SK-N-SH (cell line): Measurements from ENCODE around the gene SLC2A1. TPM values are rescaled to one million over a fixed set of nuclear protein-coding genes. Genes with fewer than 3 reads are reported as not detected.

ENCODE experiments used
- CTCF ChIA-PET: fragments of 300-600, 350-600 bp; formaldehyde crosslinking; extraction: SDS; loops from one replicate; lab custom pipeline; 2021; lab: Yijun Ruan, JAX
- POLR2A ChIA-PET: fragments of 350-600 bp; sonication (Branson Sonifier 250); formaldehyde crosslinking; extraction: SDS; loops from one replicate; lab custom pipeline; 2020; ENCODE audit warnings: antibody characterized with exemption, inconsistent platforms; lab: Yijun Ruan, JAX
- DNase-seq: peaks from one replicate; pipeline ENCODE4 v3.0.0; 2012
- H2AFZ ChIP-seq: fragments of 200-600 bp; sonication (generic); 2 replicates; pipeline ENCODE4 v1.8.1; 2016; ENCODE audit warnings: antibody characterized with exemption, mild to moderate bottlenecking, low read depth
- H3F3A ChIP-seq: fragments of 200-600 bp; sonication (generic); replicated peaks from 2 replicates; pipeline ENCODE3; 2016; ENCODE audit warnings: antibody characterized with exemption, mild to moderate bottlenecking; ENCODE audit not compliant: insufficient read depth
- H3K27ac ChIP-seq, 2 experiments: fragments of 200-500 bp in 1 of 2; fragments of 200-600 bp in 1 of 2; sonication (Bioruptor generic) in 1 of 2; sonication (generic), shearing (Covaris generic) in 1 of 2; 2 replicates each; pipeline versions ENCODE4 v1.5.1 to v1.6.1; 2014 to 2016; ENCODE audit warnings: low read depth in 2 of 2, inconsistent platforms in 1 of 2, low read length in 1 of 2, mild to moderate bottlenecking in 1 of 2, mixed read lengths in 1 of 2
- H3K27me3 ChIP-seq: fragments of 200-600 bp; sonication (generic), shearing (Covaris generic); 2 replicates; pipeline ENCODE4 v1.6.1; 2016; ENCODE audit warnings: mixed run types; ENCODE audit not compliant: insufficient read depth
- H3K36me3 ChIP-seq, 2 experiments: fragments of 200-500 bp in 1 of 2; fragments of 200-600 bp in 1 of 2; sonication (Bioruptor generic) in 1 of 2; sonication (generic) in 1 of 2; replicated peaks in 1 of 2; 2 replicates each; pipeline versions ENCODE3 to v1.5.1; 2014 to 2016; ENCODE audit warnings: low read length in 1 of 2, mild to moderate bottlenecking in 1 of 2; ENCODE audit not compliant: insufficient read depth in 2 of 2, control insufficient read depth in 1 of 2
- H3K4me1 ChIP-seq, 2 experiments: fragments of 200-500 bp in 1 of 2; fragments of 200-600 bp in 1 of 2; sonication (Bioruptor generic) in 1 of 2; sonication (generic), shearing (Covaris generic) in 1 of 2; 2 replicates each; pipeline versions ENCODE4 v1.5.1 to v1.6.1; 2014 to 2016; ENCODE audit warnings: low read depth in 1 of 2, low read length in 1 of 2, mixed run types in 1 of 2; ENCODE audit not compliant: insufficient read depth in 2 of 2, control insufficient read depth in 1 of 2
- H3K4me2 ChIP-seq: fragments of 200-600 bp; sonication (generic), shearing (Covaris generic); 2 replicates; pipeline ENCODE4 v1.6.1; 2017; ENCODE audit warnings: mixed run types
- H3K4me3 ChIP-seq, 2 experiments: fragments of 200-500 bp in 1 of 2; fragments of 200-600 bp in 1 of 2; sonication (Bioruptor generic) in 1 of 2; sonication (generic), shearing (Covaris generic) in 1 of 2; 2 replicates each; pipeline versions ENCODE4 v1.5.1 to v1.8.1; 2014 to 2016; ENCODE audit warnings: low read depth in 2 of 2, inconsistent platforms in 1 of 2, low read length in 1 of 2, mild to moderate bottlenecking in 1 of 2, mixed read lengths in 1 of 2, moderate library complexity in 1 of 2
- H3K79me2 ChIP-seq: fragments of 200-600 bp; sonication (generic); 2 replicates; pipeline ENCODE4 v1.8.1; 2017; ENCODE audit warnings: mild to moderate bottlenecking; ENCODE audit not compliant: insufficient read depth
- H3K9ac ChIP-seq: fragments of 200-600 bp; sonication (generic); 2 replicates; pipeline ENCODE4 v1.6.1; 2017; ENCODE audit warnings: mixed run types
- H3K9me2 ChIP-seq: fragments of 200-600 bp; sonication (generic); 2 replicates; pipeline ENCODE4 v1.6.1; 2017; ENCODE audit warnings: mixed run types
- H3K9me3 ChIP-seq: fragments of 200-600 bp; sonication (generic); 2 replicates; pipeline ENCODE4 v1.6.1; 2017; ENCODE audit warnings: mixed run types, mild to moderate bottlenecking, moderate library complexity
- H4K20me1 ChIP-seq: fragments of 200-600 bp; sonication (generic); 2 replicates; pipeline ENCODE4 v1.6.1; 2017; ENCODE audit warnings: mild to moderate bottlenecking, mixed run types; ENCODE audit not compliant: insufficient read depth
- CHD2 ChIP-seq: fragments of 150-350 bp; IDR thresholded peaks from 2 replicates; pipeline ENCODE4 v1.6.1; 2018; ENCODE audit warnings: low read length; ENCODE audit not compliant: partially characterized antibody
- ELF1 ChIP-seq: IDR thresholded peaks from 2 replicates; pipeline ENCODE4 v1.4.0; 2012
- EP300 ChIP-seq, 2 experiments: IDR thresholded peaks; 2 replicates each; pipeline versions ENCODE4 v1.4.0 to v1.6.1; 2012; ENCODE audit warnings: borderline replicate concordance in 1 of 2, low read depth in 1 of 2, low read length in 1 of 2
- FOSL2 ChIP-seq: IDR thresholded peaks from 2 replicates; pipeline ENCODE4 v1.4.0; 2012; ENCODE audit warnings: low read depth, mild to moderate bottlenecking, moderate library complexity, borderline replicate concordance
- FOXM1 ChIP-seq: IDR thresholded peaks from 2 replicates; pipeline ENCODE4 v1.4.0; 2012; ENCODE audit warnings: low read depth, mild to moderate bottlenecking
- GABPA ChIP-seq: IDR thresholded peaks from 2 replicates; pipeline ENCODE4 v1.4.0; 2012; ENCODE audit warnings: low read depth, mild to moderate bottlenecking
- GATA2 ChIP-seq: sonication (generic); formaldehyde crosslinking; IDR thresholded peaks from 2 replicates; pipeline ENCODE4 v1.5.0; 2020; ENCODE audit warnings: mild to moderate bottlenecking, missing genetic modification reagents
- MEF2A ChIP-seq: IDR thresholded peaks from 2 replicates; pipeline ENCODE4 v1.4.0; 2012; ENCODE audit warnings: low read depth, borderline replicate concordance
- NFIC ChIP-seq: IDR thresholded peaks from 2 replicates; pipeline ENCODE4 v1.4.0; 2012; ENCODE audit warnings: borderline replicate concordance
- PBX3 ChIP-seq: IDR thresholded peaks from 2 replicates; pipeline ENCODE4; 2012
- POLR2AphosphoS5 ChIP-seq: IDR thresholded peaks from 2 replicates; pipeline ENCODE4 v1.6.1; 2012; ENCODE audit warnings: low read depth, low read length
- RAD21 ChIP-seq: IDR thresholded peaks from 2 replicates; pipeline ENCODE4 v1.6.1; 2012; ENCODE audit warnings: mild to moderate bottlenecking, low read length
- RFX5 ChIP-seq: IDR thresholded peaks from 2 replicates; pipeline ENCODE4 v1.6.1; 2012; ENCODE audit warnings: mild to moderate bottlenecking, improper control_type of control experiment, low read length
- RXRA ChIP-seq: IDR thresholded peaks from 2 replicates; pipeline ENCODE4 v1.4.0; 2012; ENCODE audit warnings: low read depth, mild to moderate bottlenecking, borderline replicate concordance
- TAF1 ChIP-seq: IDR thresholded peaks from 2 replicates; pipeline ENCODE4 v1.6.1; 2012; ENCODE audit warnings: low read depth, mild to moderate bottlenecking, low read length, moderate library complexity, borderline replicate concordance
- TEAD4 ChIP-seq: IDR thresholded peaks from 2 replicates; pipeline ENCODE4 v1.4.0; 2012; ENCODE audit warnings: mild to moderate bottlenecking, borderline replicate concordance; ENCODE audit not compliant: insufficient read depth
- YY1 ChIP-seq: IDR thresholded peaks from 2 replicates; pipeline ENCODE4 v1.4.0; 2012; ENCODE audit warnings: low read depth, mild to moderate bottlenecking
- ZBTB33 ChIP-seq: IDR thresholded peaks from 2 replicates; pipeline ENCODE4 v1.4.0; 2012; ENCODE audit warnings: low read depth, borderline replicate concordance
- WGBS: methylation state at CpG from one replicate; pipeline ENCODE4 v1.1.6; 2017; ENCODE audit warnings: low lambda C conversion rate; 5-methylcytosine and 5-hydroxymethylcytosine counted together
- polyA plus RNA-seq, 3 experiments: library from polyadenylated mRNA; depleted of rRNA; stranded (reverse); fragments of >200 nt; gene quantifications; 2 replicates each; pipeline ENCODE4 v1.2.3, GENCODE V29; 2012
- TF ChIP-seq, protein P1 (sequence below): IDR thresholded peaks from 2 replicates; pipeline ENCODE4 v1.4.0; 2012; ENCODE audit warnings: low read depth
- TF ChIP-seq, protein P2 (sequence below): fragments of 150-350 bp; IDR thresholded peaks from 2 replicates; pipeline ENCODE4 v1.6.1; 2016; ENCODE audit warnings: mild to moderate bottlenecking, low read depth, low read length
- TF ChIP-seq, protein P3 (sequence below): fragments of 200-600 bp; sonication (generic); IDR thresholded peaks from 2 replicates; pipeline ENCODE4 v1.6.1; 2017; ENCODE audit warnings: antibody characterized with exemption, mild to moderate bottlenecking, moderate library complexity

Gene SLC2A1
- polyA plus RNA-seq, 1 of the 3 experiments (the other 2 are of a cell fraction): 63.8 TPM

DNA sequence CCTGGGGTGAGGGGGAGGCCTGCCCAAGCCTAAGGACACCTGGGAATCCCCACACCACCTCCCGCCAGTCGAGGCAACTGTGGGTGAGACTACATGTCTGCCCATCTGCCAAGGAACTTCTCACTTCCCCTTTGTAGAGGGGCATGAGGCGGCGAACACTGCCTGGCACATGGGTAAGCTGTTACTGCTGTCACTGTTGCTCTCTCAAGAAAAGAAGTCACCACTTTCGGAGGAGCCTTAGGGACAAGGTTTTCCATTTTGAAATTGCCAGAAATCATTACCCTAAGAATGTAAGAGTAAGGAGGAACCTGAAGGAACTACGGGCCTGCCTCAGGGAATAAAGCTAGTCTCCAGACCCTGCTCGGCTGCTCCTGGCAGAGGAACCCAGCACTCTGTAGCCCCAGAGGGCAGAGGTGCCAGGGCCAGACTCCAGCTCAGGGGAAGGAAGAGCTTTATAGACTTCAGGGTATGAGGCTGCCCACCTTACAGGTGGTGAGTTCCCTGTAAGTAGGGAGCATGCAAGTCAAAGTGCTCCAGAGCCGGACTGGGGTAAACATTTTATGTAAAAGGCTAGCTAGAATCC, 23.3 kb downstream of the SLC2A1 start:
- H3K27ac ChIP-seq: no peak overlapping the region
- H3K4me1 ChIP-seq: peaks cover 18 to 20% of the 10 kb centered on the region in 2 experiments; a peak in 3 of 4 replicates
- peaks cover 16 to 47% of the 10 kb centered on the region in 2 experiments for H3K36me3 ChIP-seq
- H3F3A ChIP-seq: peaks cover 6% of the 10 kb centered on the region
- POLR2A ChIA-PET: interaction anchor here (1.3 kb wide), 1 partner anchor 11 kb away, joined by 4 read pairs; no protein-coding TSS in a partner anchor
- no peak for DNase-seq
- H3K4me2 ChIP-seq: no peak overlapping the region
- no peak overlapping the region for H2AFZ ChIP-seq
- TF ChIP-seq, protein P1, sequence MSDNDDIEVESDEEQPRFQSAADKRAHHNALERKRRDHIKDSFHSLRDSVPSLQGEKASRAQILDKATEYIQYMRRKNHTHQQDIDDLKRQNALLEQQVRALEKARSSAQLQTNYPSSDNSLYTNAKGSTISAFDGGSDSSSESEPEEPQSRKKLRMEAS: no peak
- TF ChIP-seq NFIC: no peak
- TF ChIP-seq PBX3: no peak
- no peak for TF ChIP-seq YY1
- TF ChIP-seq RXRA: no peak
- TF ChIP-seq, protein P2, sequence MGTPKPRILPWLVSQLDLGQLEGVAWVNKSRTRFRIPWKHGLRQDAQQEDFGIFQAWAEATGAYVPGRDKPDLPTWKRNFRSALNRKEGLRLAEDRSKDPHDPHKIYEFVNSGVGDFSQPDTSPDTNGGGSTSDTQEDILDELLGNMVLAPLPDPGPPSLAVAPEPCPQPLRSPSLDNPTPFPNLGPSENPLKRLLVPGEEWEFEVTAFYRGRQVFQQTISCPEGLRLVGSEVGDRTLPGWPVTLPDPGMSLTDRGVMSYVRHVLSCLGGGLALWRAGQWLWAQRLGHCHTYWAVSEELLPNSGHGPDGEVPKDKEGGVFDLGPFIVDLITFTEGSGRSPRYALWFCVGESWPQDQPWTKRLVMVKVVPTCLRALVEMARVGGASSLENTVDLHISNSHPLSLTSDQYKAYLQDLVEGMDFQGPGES: no peak
- TF ChIP-seq ELF1: no peak
- no peak for TF ChIP-seq EP300 (IDR thresholded peaks at IDR 0.05; ENCODE audit: borderline replicate concordance in 1 of 2, low read depth in 1 of 2, low read length in 1 of 2)
- no peak for TF ChIP-seq ZBTB33
- H3K9ac ChIP-seq: no peak overlapping the region
- H3K4me3 ChIP-seq: no peak overlapping the region
- WGBS: 97% methylated on average over 6 of the region's 8 CpGs
- no peaks in the 10 kb centered on the region for H3K9me3 ChIP-seq
- H3K27me3 ChIP-seq: no peaks in the 10 kb centered on the region
- no peaks in the 10 kb centered on the region for H3K9me2 ChIP-seq
- peaks cover 79% of the 10 kb centered on the region for H3K79me2 ChIP-seq
- CTCF ChIA-PET: interaction anchor here (1.0 to 5.0 kb wide), 8 partner anchors 7 to 270 kb away, joined by 3 to 50 read pairs (median 6); partner anchors contain the start of gene ZNF691
- no peaks in the 10 kb centered on the region for H4K20me1 ChIP-seq

GRCh38 chr1:42934541-42935312, 23.9 kb downstream of the SLC2A1 start:
- no peak for DNase-seq
- WGBS: 95% methylated on average over 16 of the region's 20 CpGs
- no peaks in the 10 kb centered on the region for H3K27me3 ChIP-seq
- no peak overlapping the region for H3K9ac ChIP-seq
- H3K4me3 ChIP-seq: no peak overlapping the region
- H3F3A ChIP-seq: no peaks in the 10 kb centered on the region
- peaks cover 16 to 53% of the 10 kb centered on the region in 2 experiments for H3K36me3 ChIP-seq
- ChIA-PET POLR2A (no interaction called here), CTCF (interaction anchor here (0.5 to 5.0 kb wide), 8 partner anchors 10 to 271 kb away, joined by 3 to 50 read pairs (median 4); partner anchors contain the start of gene ZNF691)
- no peak overlapping the region for H3K4me2 ChIP-seq
- H3K4me1 ChIP-seq: peaks cover 16 to 18% of the 10 kb centered on the region in 2 experiments; a peak in 3 of 4 replicates
- H4K20me1 ChIP-seq: no peaks in the 10 kb centered on the region
- H2AFZ ChIP-seq: no peak overlapping the region
- no peaks in the 10 kb centered on the region for H3K9me2 ChIP-seq
- H3K79me2 ChIP-seq: peaks cover 73% of the 10 kb centered on the region
- H3K9me3 ChIP-seq: no peaks in the 10 kb centered on the region
- no peak overlapping the region; a peak in 1 of 4 replicates for H3K27ac ChIP-seq
- TF ChIP-seq CHD2 (no peak), RFX5 (no peak), MEF2A (no peak), GATA2 (CRISPR knock-in tag) (no peak), FOSL2 (no peak), RAD21 (no peak), GABPA (no peak), TAF1 (no peak), FOXM1 (no peak), POLR2AphosphoS5 (no peak), TEAD4 (no peak), ELF1 (no peak)
- TF ChIP-seq, protein P3, sequence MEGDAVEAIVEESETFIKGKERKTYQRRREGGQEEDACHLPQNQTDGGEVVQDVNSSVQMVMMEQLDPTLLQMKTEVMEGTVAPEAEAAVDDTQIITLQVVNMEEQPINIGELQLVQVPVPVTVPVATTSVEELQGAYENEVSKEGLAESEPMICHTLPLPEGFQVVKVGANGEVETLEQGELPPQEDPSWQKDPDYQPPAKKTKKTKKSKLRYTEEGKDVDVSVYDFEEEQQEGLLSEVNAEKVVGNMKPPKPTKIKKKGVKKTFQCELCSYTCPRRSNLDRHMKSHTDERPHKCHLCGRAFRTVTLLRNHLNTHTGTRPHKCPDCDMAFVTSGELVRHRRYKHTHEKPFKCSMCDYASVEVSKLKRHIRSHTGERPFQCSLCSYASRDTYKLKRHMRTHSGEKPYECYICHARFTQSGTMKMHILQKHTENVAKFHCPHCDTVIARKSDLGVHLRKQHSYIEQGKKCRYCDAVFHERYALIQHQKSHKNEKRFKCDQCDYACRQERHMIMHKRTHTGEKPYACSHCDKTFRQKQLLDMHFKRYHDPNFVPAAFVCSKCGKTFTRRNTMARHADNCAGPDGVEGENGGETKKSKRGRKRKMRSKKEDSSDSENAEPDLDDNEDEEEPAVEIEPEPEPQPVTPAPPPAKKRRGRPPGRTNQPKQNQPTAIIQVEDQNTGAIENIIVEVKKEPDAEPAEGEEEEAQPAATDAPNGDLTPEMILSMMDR: no peak
